A673 (cell line): ENCODE results near the gene HDGFL2. TPM values are rescaled to one million over a fixed set of nuclear protein-coding genes. Genes with fewer than 3 reads are reported as not detected.

ENCODE experiments used
- BruUV-seq: library from RNA; stranded (reverse); fragments of 400-500 nt; replicated peaks from 2 replicates; lab custom pipeline; 2021; lab: Mats Ljungman, UMichigan
- CTCF ChIA-PET: fragments of 300-600 bp; sonication (Branson Sonifier 250); formaldehyde crosslinking; loops from one replicate; lab custom pipeline; 2022; ENCODE audit warnings: antibody characterized with exemption; lab: Charles Lee
- POLR2A ChIA-PET: fragments of 300-600 bp; sonication (Branson Sonifier 250); formaldehyde crosslinking; loops from one replicate; lab custom pipeline; 2022; ENCODE audit warnings: antibody characterized with exemption; ENCODE audit not compliant: low non-redundant PET; lab: Charles Lee
- DNase-seq: peaks from one replicate; pipeline ENCODE4 v3.0.0-alpha.2; 2015; ENCODE audit warnings: low spot score
- H3K27ac ChIP-seq: fragments of 200-600 bp; sonication (generic); 2 replicates; pipeline ENCODE4 v1.5.1; 2016; ENCODE audit warnings: mixed run types, low read depth, mild to moderate bottlenecking, mixed read lengths, antibody characterized with exemption, low read length; ENCODE audit not compliant: poor library complexity, severe bottlenecking
- H3K27me3 ChIP-seq: fragments of 200-600 bp; sonication (generic); replicated peaks from 2 replicates; pipeline ENCODE4 v1.6.1; 2017; ENCODE audit warnings: mixed run types, low read depth, mild to moderate bottlenecking, mixed read lengths, antibody characterized with exemption, low read length; ENCODE audit not compliant: insufficient read depth, poor library complexity
- H3K36me3 ChIP-seq: fragments of 200-600 bp; sonication (generic); 2 replicates; pipeline ENCODE4 v1.6.1; 2016; ENCODE audit warnings: mixed run types, mild to moderate bottlenecking, mixed read lengths, antibody characterized with exemption, low read length; ENCODE audit not compliant: insufficient read depth, poor library complexity, severe bottlenecking
- H3K4me1 ChIP-seq: fragments of 200-600 bp; sonication (generic); 2 replicates; pipeline ENCODE4 v1.6.1; 2017; ENCODE audit warnings: mixed run types, mild to moderate bottlenecking, mixed read lengths, antibody characterized with exemption, low read length; ENCODE audit not compliant: insufficient read depth, poor library complexity, severe bottlenecking
- H3K4me3 ChIP-seq: fragments of 200-600 bp; sonication (generic); 2 replicates; pipeline ENCODE4 v1.5.1; 2016; ENCODE audit warnings: low read depth, mixed run types, mild to moderate bottlenecking, mixed read lengths, low read length; ENCODE audit not compliant: poor library complexity, severe bottlenecking
- H3K9me3 ChIP-seq: fragments of 200-600 bp; sonication (generic); 2 replicates; pipeline ENCODE4 v1.6.1; 2016; ENCODE audit warnings: mixed run types, low read depth, mild to moderate bottlenecking, mixed read lengths, antibody characterized with exemption, low read length; ENCODE audit not compliant: poor library complexity, severe bottlenecking
- EZH2 ChIP-seq: fragments of 200-600 bp; sonication (generic); IDR thresholded peaks from 2 replicates; pipeline ENCODE4 v1.6.1; 2017; ENCODE audit warnings: borderline replicate concordance, low read depth, mild to moderate bottlenecking, mixed read lengths, antibody characterized with exemption, low read length; ENCODE audit not compliant: poor library complexity, severe bottlenecking
- intact Hi-C: fragments of 100-400 bp; cut with micrococcal nuclease; formaldehyde crosslinking; loops from one replicate; pipeline ENCODE4 v1.10.0; 2022; ENCODE audit not compliant: unreplicated experiment
- total RNA-seq: library from RNA; stranded (reverse); gene quantifications from 2 replicates; pipeline ENCODE4 v1.2.3, GENCODE V29; 2021
- TF ChIP-seq, protein P1 (sequence below): fragments of 300-800, 200-600 bp; sonication (generic); conservative IDR thresholded peaks from 2 replicates; pipeline ENCODE4 v1.5.1; 2017; ENCODE audit warnings: low read depth, mild to moderate bottlenecking, antibody characterized with exemption, low read length, moderate library complexity, mixed read lengths

The HDGFL2 gene
- total RNA-seq, 1 experiment from 2014 or later, result 89.6 TPM

DNA sequence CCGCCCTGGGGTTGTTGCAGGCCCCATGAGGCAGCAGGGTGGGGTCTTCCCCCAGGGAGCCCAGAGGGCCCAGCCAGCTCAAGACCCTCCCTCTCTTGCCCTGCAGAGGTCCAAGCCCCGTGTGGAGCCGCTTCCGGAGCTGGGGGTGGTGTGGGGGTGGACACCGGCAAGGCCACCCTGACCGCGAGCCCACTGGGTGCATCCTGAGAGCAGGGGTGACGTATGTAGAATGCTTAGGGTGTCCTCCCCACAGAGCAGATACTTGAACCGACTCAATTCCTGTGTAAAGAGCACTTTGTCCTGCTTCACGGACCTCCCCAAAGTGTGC, 29.3 kb upstream of the HDGFL2 start:
- H3K27me3 ChIP-seq, result no peaks in the 10 kb centered on the region
- peaks cover 67% of the 10 kb centered on the region for H3K36me3 ChIP-seq
- CTCF ChIA-PET, result no interaction called here
- intact Hi-C loops, result no loop called here
- no peaks in the 10 kb centered on the region for H3K4me1 ChIP-seq
- no TSS peak for BruUV-seq
- no peak overlapping the region for H3K27ac ChIP-seq
- no peaks in the 10 kb centered on the region for H3K9me3 ChIP-seq
- DNase-seq, result no peak
- H3K4me3 ChIP-seq, result no peak overlapping the region
- POLR2A ChIA-PET, result no interaction called here
- TF ChIP-seq EZH2, result no peak
- TF ChIP-seq, protein P1, sequence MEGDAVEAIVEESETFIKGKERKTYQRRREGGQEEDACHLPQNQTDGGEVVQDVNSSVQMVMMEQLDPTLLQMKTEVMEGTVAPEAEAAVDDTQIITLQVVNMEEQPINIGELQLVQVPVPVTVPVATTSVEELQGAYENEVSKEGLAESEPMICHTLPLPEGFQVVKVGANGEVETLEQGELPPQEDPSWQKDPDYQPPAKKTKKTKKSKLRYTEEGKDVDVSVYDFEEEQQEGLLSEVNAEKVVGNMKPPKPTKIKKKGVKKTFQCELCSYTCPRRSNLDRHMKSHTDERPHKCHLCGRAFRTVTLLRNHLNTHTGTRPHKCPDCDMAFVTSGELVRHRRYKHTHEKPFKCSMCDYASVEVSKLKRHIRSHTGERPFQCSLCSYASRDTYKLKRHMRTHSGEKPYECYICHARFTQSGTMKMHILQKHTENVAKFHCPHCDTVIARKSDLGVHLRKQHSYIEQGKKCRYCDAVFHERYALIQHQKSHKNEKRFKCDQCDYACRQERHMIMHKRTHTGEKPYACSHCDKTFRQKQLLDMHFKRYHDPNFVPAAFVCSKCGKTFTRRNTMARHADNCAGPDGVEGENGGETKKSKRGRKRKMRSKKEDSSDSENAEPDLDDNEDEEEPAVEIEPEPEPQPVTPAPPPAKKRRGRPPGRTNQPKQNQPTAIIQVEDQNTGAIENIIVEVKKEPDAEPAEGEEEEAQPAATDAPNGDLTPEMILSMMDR, result no peak

DNA sequence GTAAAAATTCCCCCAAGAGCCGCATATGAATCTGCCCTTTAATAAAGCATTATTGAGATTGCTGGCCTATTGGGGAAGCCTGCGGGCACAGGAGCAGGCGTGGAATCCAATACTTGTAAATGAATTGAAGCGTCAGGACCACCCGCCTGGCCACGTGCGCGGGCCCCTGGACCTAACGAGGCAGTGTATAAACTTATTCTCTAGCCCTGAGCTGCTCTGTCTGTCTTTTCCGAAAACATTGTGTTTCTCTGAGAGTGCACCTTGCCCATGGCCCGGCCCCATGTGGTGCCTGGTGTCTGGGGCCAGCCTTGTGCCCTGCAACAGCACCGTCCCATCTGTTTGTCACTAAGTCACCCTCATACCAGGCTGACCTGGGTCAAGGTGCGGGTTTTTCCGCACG, 28.9 kb upstream of the HDGFL2 start:
- H3K4me1 ChIP-seq, result no peaks in the 10 kb centered on the region
- no peak overlapping the region for H3K4me3 ChIP-seq
- no peak for TF ChIP-seq EZH2
- TF ChIP-seq, protein P1, result no peak
- ChIA-PET POLR2A (interaction anchor here (0.6 kb wide), 1 partner anchor 230 kb away, joined by 5 read pairs; no protein-coding TSS in a partner anchor), CTCF (no interaction called here)
- BruUV-seq, result no TSS peak
- no peaks in the 10 kb centered on the region for H3K9me3 ChIP-seq
- DNase-seq, result no peak
- peaks cover 68% of the 10 kb centered on the region for H3K36me3 ChIP-seq
- no peak overlapping the region for H3K27ac ChIP-seq
- H3K27me3 ChIP-seq, result no peaks in the 10 kb centered on the region
- intact Hi-C loops, result no loop called here

DNA sequence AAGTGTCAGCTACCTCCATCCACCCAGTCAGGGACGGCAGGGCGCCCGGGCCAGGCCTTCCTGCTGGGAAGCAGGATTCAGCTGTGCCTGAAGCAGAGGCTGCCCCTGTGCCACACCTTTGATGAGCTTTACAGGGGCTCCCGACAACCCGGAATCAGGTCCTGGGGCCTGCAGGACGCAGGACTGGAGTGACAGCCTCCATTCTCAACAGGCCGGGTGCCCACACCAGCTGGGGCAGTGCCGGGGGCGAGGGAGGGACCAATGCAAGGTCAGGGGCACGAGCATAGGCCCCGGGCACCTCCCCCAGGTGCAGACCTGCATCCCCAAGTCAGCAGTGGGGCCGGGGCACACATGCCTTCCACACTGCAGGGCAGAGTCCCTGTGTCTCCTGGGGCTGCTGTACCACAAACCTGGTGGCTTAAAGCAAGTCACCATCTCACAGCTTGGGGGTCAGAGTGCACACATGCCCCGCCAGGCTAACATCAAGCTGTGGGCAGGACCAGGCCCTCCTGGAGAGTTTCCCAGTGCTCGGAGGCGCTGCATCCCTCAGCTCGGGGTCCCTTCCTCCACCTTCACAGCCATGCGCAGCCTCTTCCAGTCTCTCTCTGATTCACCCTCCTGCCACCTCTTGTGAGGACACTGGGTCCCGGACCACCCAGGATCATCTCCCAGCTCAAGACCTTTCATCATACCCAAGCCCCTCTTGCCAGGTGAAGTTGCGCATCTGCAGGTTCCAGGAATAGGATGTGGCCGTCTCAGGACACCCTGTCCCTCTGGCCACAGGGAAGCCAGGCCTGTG, 27.9 kb upstream of the HDGFL2 start:
- no TSS peak for BruUV-seq
- ChIA-PET POLR2A (interaction anchor here (0.6 kb wide), 1 partner anchor 37 kb away, joined by 3 read pairs; no protein-coding TSS in a partner anchor), CTCF (no interaction called here)
- no peak overlapping the region for H3K27ac ChIP-seq
- intact Hi-C loops, result no loop called here
- H3K4me1 ChIP-seq, result no peaks in the 10 kb centered on the region
- no peak for DNase-seq
- H3K9me3 ChIP-seq, result no peaks in the 10 kb centered on the region
- TF ChIP-seq EZH2, result no peak
- TF ChIP-seq, protein P1, result no peak
- H3K4me3 ChIP-seq, result no peak overlapping the region
- H3K27me3 ChIP-seq, result no peaks in the 10 kb centered on the region
- peaks cover 74% of the 10 kb centered on the region for H3K36me3 ChIP-seq
